ENCODE results near the gene MAD1L1. TPM values are rescaled to one million over a fixed set of nuclear protein-coding genes. Genes with fewer than 3 reads are reported as not detected.
A peak's percentile ranks its signal among the peaks of the same experiment; 100 is the strongest.

MAD1L1 gene
- total RNA-seq, 1 donor from 2014 or later: 32.3 TPM

- no peak for DNase-seq (ENCODE audit: low read depth)
- H3K4me1 ChIP-seq (ENCODE audit: insufficient read depth, low read length): peaks cover 24% of the 10 kb centered on the region
- no peak overlapping the region for H2AFZ ChIP-seq (ENCODE audit: low read depth, low read length)
- H3K9ac ChIP-seq (ENCODE audit: low read length): no peak overlapping the region
- peaks cover 11% of the 10 kb centered on the region for H3K79me2 ChIP-seq (ENCODE audit: insufficient read depth, low read length)
- no peaks in the 10 kb centered on the region for H3K27me3 ChIP-seq (ENCODE audit: insufficient read depth, low read length)
- H4K20me1 ChIP-seq (ENCODE audit: insufficient read depth, low read length): peaks cover 27% of the 10 kb centered on the region
- H3K4me3 Mint-ChIP-seq (ENCODE audit: unreplicated experiment): no peak overlapping the region
- no peak overlapping the region for H3K27ac ChIP-seq (ENCODE audit: low read depth, low read length)
- no peaks in the 10 kb centered on the region for H3K36me3 ChIP-seq (ENCODE audit: insufficient read depth, low read length)
- no peak overlapping the region for H3K4me2 ChIP-seq (ENCODE audit: low read length)
- TF ChIP-seq EZH2 (IDR thresholded peaks at IDR 0.05; ENCODE audit: insufficient read depth, low read length) (no peak), CTCF (IDR thresholded peaks at IDR 0.05; ENCODE audit: insufficient read depth, low read depth, low read length) (no peak)
- H3K9me3 Mint-ChIP-seq (ENCODE audit: unreplicated experiment): no peaks in the 10 kb centered on the region
- H3K36me3 Mint-ChIP-seq (ENCODE audit: low read depth, unreplicated experiment): peaks cover 4% of the 10 kb centered on the region
- H3K9me3 ChIP-seq (ENCODE audit: insufficient read depth, low read depth, low read length): no peaks in the 10 kb centered on the region
- H3K4me1 Mint-ChIP-seq (ENCODE audit: low read depth, unreplicated experiment): peaks cover 18% of the 10 kb centered on the region
- peak overlapping the region; percentile 49 for H3K27ac Mint-ChIP-seq (ENCODE audit: unreplicated experiment)
- no peaks in the 10 kb centered on the region for H3K27me3 Mint-ChIP-seq (ENCODE audit: low read depth, unreplicated experiment)
- no peak overlapping the region for H3K4me3 ChIP-seq (ENCODE audit: insufficient read depth, low read depth, low read length)
- no peak for FAIRE-seq
Measured at GRCh38 chr7:2101630-2102374, 130.9 kb downstream of the MAD1L1 start.

GRCh38 chr7:2100278-2101208 lies 132.2 kb downstream of the MAD1L1 start:
- Histone ChIP-seq H3K9ac (ENCODE audit: low read length) (no peak overlapping the region), H4K20me1 (ENCODE audit: insufficient read depth, low read length) (peaks cover 27% of the 10 kb centered on the region), H3K4me2 (ENCODE audit: low read length) (no peak overlapping the region), H3K36me3 (ENCODE audit: insufficient read depth, low read length) (no peaks in the 10 kb centered on the region), H3K27me3 (ENCODE audit: insufficient read depth, low read length) (no peaks in the 10 kb centered on the region), H3K27ac (ENCODE audit: low read depth, low read length) (no peak overlapping the region), H2AFZ (ENCODE audit: low read depth, low read length) (no peak overlapping the region), H3K4me3 (ENCODE audit: insufficient read depth, low read depth, low read length) (no peak overlapping the region), H3K79me2 (ENCODE audit: insufficient read depth, low read length) (peaks cover 14% of the 10 kb centered on the region), H3K4me1 (ENCODE audit: insufficient read depth, low read length) (peaks cover 21% of the 10 kb centered on the region), H3K9me3 (ENCODE audit: insufficient read depth, low read depth, low read length) (no peaks in the 10 kb centered on the region)
- Mint-ChIP-seq H3K36me3 (ENCODE audit: low read depth, unreplicated experiment) (peaks cover 4% of the 10 kb centered on the region), H3K4me3 (ENCODE audit: unreplicated experiment) (no peak overlapping the region), H3K4me1 (ENCODE audit: low read depth, unreplicated experiment) (peaks cover 18% of the 10 kb centered on the region), H3K27ac (ENCODE audit: unreplicated experiment) (no peak overlapping the region), H3K9me3 (ENCODE audit: unreplicated experiment) (no peaks in the 10 kb centered on the region), H3K27me3 (ENCODE audit: low read depth, unreplicated experiment) (no peaks in the 10 kb centered on the region)
- FAIRE-seq: no peak
- TF ChIP-seq EZH2 (IDR thresholded peaks at IDR 0.05; ENCODE audit: insufficient read depth, low read length) (no peak), CTCF (IDR thresholded peaks at IDR 0.05; ENCODE audit: insufficient read depth, low read depth, low read length) (no peak)
- no peak for DNase-seq (ENCODE audit: low read depth)
